ENCODE results near the gene WDR87.

WDR87 gene

DNA sequence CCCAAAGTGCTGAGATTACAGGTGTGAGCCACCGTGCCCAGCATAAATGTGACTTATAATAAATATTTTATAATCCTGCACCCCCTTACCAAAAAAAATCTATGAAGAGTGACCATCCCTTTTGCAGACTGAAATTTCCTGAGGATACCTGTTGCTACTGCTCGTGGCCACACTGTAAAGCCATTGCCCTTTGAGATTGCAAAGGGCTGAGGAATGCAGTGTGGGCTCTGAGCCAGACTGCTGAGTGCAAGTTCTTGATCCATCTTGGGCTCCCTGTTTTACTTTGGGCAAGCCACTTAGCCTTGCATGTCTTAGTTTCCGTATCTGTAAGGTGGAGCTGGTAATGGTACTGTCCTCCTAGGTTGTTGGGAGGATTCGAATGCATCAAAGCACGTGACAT, 24.0 kb upstream of the WDR87 start:
- Histone ChIP-seq H3K27ac (no peak overlapping the region), H3K27me3 (no peaks in the 10 kb centered on the region), H3K36me3 (peaks cover 0 to 4% (median 0%) of the 10 kb centered on the region in 3 donors), H3K4me1 (peaks cover 0 to 31% (median 9%) of the 10 kb centered on the region in 4 donors), H3K4me3 (no peak overlapping the region), H3K9me3 (peaks cover 0 to 3% (median 2%) of the 10 kb centered on the region in 3 donors)
- no peak for DNase-seq
- TF ChIP-seq, protein P1, sequence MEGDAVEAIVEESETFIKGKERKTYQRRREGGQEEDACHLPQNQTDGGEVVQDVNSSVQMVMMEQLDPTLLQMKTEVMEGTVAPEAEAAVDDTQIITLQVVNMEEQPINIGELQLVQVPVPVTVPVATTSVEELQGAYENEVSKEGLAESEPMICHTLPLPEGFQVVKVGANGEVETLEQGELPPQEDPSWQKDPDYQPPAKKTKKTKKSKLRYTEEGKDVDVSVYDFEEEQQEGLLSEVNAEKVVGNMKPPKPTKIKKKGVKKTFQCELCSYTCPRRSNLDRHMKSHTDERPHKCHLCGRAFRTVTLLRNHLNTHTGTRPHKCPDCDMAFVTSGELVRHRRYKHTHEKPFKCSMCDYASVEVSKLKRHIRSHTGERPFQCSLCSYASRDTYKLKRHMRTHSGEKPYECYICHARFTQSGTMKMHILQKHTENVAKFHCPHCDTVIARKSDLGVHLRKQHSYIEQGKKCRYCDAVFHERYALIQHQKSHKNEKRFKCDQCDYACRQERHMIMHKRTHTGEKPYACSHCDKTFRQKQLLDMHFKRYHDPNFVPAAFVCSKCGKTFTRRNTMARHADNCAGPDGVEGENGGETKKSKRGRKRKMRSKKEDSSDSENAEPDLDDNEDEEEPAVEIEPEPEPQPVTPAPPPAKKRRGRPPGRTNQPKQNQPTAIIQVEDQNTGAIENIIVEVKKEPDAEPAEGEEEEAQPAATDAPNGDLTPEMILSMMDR (IDR thresholded peaks at IDR 0.05): no peak
- intact Hi-C loops (cut with DNase I; ENCODE audit: low total_unique reads): no loop called here

DNA sequence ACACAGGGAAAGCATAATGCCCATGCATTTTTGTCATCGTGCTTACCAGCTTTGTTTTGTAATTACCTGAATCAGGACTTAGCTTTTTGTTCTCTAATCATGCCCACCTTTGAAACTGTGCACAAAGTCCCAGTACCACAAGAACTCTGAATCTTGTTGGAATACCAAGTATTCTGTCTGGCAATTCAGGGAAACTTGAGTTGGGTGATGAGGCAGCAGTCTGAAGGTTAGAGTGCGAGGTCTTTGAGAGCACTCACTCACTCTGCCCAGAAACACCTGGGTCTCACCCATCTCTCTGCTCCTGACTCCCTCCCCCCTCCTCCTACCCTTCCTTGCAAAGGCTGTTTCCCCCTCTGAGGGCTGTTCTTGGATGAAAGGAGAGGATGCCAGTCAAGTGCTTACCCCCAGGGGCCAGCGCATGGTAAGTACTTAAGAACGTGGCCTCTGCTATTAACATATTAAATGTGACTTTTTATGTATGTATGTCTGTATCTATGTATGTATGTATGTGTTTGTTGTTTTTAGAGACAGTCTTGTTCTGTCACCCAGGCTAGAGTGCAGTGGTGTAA, 23.0 kb upstream of the WDR87 start:
- DNase-seq: no peak
- Histone ChIP-seq H3K9me3 (no peaks in the 10 kb centered on the region), H3K4me3 (no peak overlapping the region), H3K4me1 (peaks cover 0 to 31% (median 9%) of the 10 kb centered on the region in 4 donors), H3K36me3 (no peaks in the 10 kb centered on the region), H3K27ac (no peak overlapping the region), H3K27me3 (no peaks in the 10 kb centered on the region)
- intact Hi-C loops (cut with DNase I; ENCODE audit: low total_unique reads): no loop called here
- TF ChIP-seq, protein P1 (IDR thresholded peaks at IDR 0.05): no peak

- peaks cover 0 to 26% (median 8%) of the 10 kb centered on the region in 4 donors for H3K4me1 ChIP-seq
- H3K27ac ChIP-seq: no peak overlapping the region
- H3K4me3 ChIP-seq: no peak overlapping the region
- no peaks in the 10 kb centered on the region for H3K27me3 ChIP-seq
- H3K36me3 ChIP-seq: no peaks in the 10 kb centered on the region
- no peak for DNase-seq
- TF ChIP-seq, protein P1 (IDR thresholded peaks at IDR 0.05): no peak
- no peaks in the 10 kb centered on the region for H3K9me3 ChIP-seq
- intact Hi-C loops (cut with DNase I; ENCODE audit: low total_unique reads): no loop called here
Measured at GRCh38 chr19:37928527-37929286, 22.3 kb upstream of the WDR87 start.

- intact Hi-C loops (cut with DNase I; ENCODE audit: low total_unique reads): no loop called here
- TF ChIP-seq, protein P1 (IDR thresholded peaks at IDR 0.05): no peak
- no peaks in the 10 kb centered on the region for H3K9me3 ChIP-seq
- DNase-seq: no peak
- H3K4me3 ChIP-seq: no peak overlapping the region
- no peaks in the 10 kb centered on the region for H3K36me3 ChIP-seq
- no peaks in the 10 kb centered on the region for H3K27me3 ChIP-seq
- no peak overlapping the region for H3K27ac ChIP-seq
- peaks cover 0 to 7% (median 3%) of the 10 kb centered on the region in 4 donors for H3K4me1 ChIP-seq
Measured at GRCh38 chr19:37926711-37927110, 20.3 kb upstream of the WDR87 start.

DNA sequence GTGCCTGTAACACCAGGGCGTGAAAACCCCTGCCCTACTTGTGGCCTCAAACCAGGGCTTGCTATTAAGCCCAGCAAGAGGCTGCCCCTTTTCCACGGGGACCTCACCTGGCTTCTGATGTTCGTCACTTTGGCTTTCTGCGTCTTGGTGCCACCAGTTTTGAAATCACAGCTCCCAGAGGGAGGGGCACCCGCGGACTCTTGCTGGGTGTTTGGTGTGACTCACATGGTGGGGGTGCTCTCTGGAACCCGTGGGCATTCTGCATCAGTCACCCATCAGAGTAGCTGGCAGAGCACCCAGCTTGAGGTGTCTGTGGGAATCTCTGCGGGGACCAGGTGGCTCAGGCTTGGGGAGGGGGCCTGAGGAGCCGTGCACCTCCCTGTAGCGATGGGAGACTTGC, 19.9 kb upstream of the WDR87 start:
- DNase-seq: no peak
- no peak overlapping the region for H3K27ac ChIP-seq
- H3K27me3 ChIP-seq: no peaks in the 10 kb centered on the region
- no peak overlapping the region for H3K4me3 ChIP-seq
- peaks cover 0 to 3% (median under 1%) of the 10 kb centered on the region in 4 donors for H3K4me1 ChIP-seq
- no peaks in the 10 kb centered on the region for H3K9me3 ChIP-seq
- TF ChIP-seq, protein P1 (IDR thresholded peaks at IDR 0.05): no peak
- intact Hi-C loops (cut with DNase I; ENCODE audit: low total_unique reads): no loop called here
- H3K36me3 ChIP-seq: no peaks in the 10 kb centered on the region
